ENCODE results near the gene RGMB. TPM values are rescaled to one million over a fixed set of nuclear protein-coding genes. Genes with fewer than 3 reads are reported as not detected.

Gene RGMB
- total RNA-seq, 2 donors from 2014 or later, result 60.2 to 71.6 TPM

- peak overlapping the region; percentile 79 for H3K4me3 Mint-ChIP-seq
Measured at GRCh38 chr5:98753507-98753906, 20.0 kb upstream of the RGMB start.

GRCh38 chr5:98755406-98755805 is 18.1 kb upstream of the RGMB start:
- peaks cover 12% of the 10 kb centered on the region for H3K9me3 ChIP-seq (ENCODE audit: control insufficient read depth, low read length)
- Mint-ChIP-seq H3K9me3 (peaks cover 19% of the 10 kb centered on the region), H3K4me1 (peaks cover 48% of the 10 kb centered on the region), H3K4me3 (no peak overlapping the region), H3K27ac (peak overlapping the region; percentile 74), H3K27me3 (ENCODE audit: insufficient read depth) (no peaks in the 10 kb centered on the region), H3K36me3 (ENCODE audit: low read depth) (peaks cover 12% of the 10 kb centered on the region)
- no peak overlapping the region for H3K27ac ChIP-seq (ENCODE audit: low read depth, low read length)
- no peaks in the 10 kb centered on the region for H3K27me3 ChIP-seq (ENCODE audit: control insufficient read depth, insufficient read depth, low read length, poor library complexity, severe bottlenecking)
- no peak for DNase-seq
- H3K36me3 ChIP-seq (ENCODE audit: control insufficient read depth, insufficient read depth, low read length), result no peaks in the 10 kb centered on the region
- H3K4me1 ChIP-seq (ENCODE audit: control insufficient read depth, insufficient read depth, low read length), result peaks cover 14% of the 10 kb centered on the region
- no peak for TF ChIP-seq CTCF (conservative IDR thresholded peaks at IDR 0.05)
- H3K9ac ChIP-seq (ENCODE audit: extremely low read depth, low read length, poor library complexity, severe bottlenecking), result no peak overlapping the region
- H3K4me3 ChIP-seq (ENCODE audit: low read length), result no peak overlapping the region
- WGBS, 2 experiments (ENCODE audit: insufficient coverage in 1 of 2, insufficient read length in 1 of 2), result 100% methylated on average over 2 of the region's 3 CpGs; no CpG with 5 or more reads in 1 of the 2 experiments

More at GRCh38 chr5:98753507-98753906, 20.0 kb upstream of the RGMB start:
- peaks cover 27% of the 10 kb centered on the region for H3K36me3 Mint-ChIP-seq (ENCODE audit: low read depth)
- peaks cover 57% of the 10 kb centered on the region for H3K4me1 Mint-ChIP-seq
- DNase-seq, result peak; percentile 93
- TF ChIP-seq CTCF (conservative IDR thresholded peaks at IDR 0.05), result no peak
- H3K9ac ChIP-seq (ENCODE audit: extremely low read depth, low read length, poor library complexity, severe bottlenecking), result peak overlapping the region; percentile 96
- H3K9me3 ChIP-seq (ENCODE audit: control insufficient read depth, low read length), result peaks cover 18% of the 10 kb centered on the region
- WGBS, 2 experiments (ENCODE audit: insufficient coverage in 1 of 2, insufficient read length in 1 of 2), result 58 to 88% methylated on average over 4 of the region's 4 CpGs
- H3K4me3 ChIP-seq (ENCODE audit: low read length), result peak overlapping the region; percentile 93
- H3K4me1 ChIP-seq (ENCODE audit: control insufficient read depth, insufficient read depth, low read length), result peaks cover 14% of the 10 kb centered on the region
- H3K9me3 Mint-ChIP-seq, result peaks cover 20% of the 10 kb centered on the region
- no peak overlapping the region for H3K27ac ChIP-seq (ENCODE audit: low read depth, low read length)
- no peaks in the 10 kb centered on the region for H3K27me3 Mint-ChIP-seq (ENCODE audit: insufficient read depth)
- H3K27me3 ChIP-seq (ENCODE audit: control insufficient read depth, insufficient read depth, low read length, poor library complexity, severe bottlenecking), result no peaks in the 10 kb centered on the region
- peaks cover 14% of the 10 kb centered on the region for H3K36me3 ChIP-seq (ENCODE audit: control insufficient read depth, insufficient read depth, low read length)
- H3K27ac Mint-ChIP-seq, result peak overlapping the region; percentile 99

- Histone ChIP-seq H3K27me3 (ENCODE audit: control insufficient read depth, insufficient read depth, low read length, poor library complexity, severe bottlenecking) (no peaks in the 10 kb centered on the region), H3K4me3 (ENCODE audit: low read length) (no peak overlapping the region), H3K4me1 (ENCODE audit: control insufficient read depth, insufficient read depth, low read length) (peaks cover 14% of the 10 kb centered on the region), H3K9me3 (ENCODE audit: control insufficient read depth, low read length) (peaks cover 22% of the 10 kb centered on the region), H3K27ac (ENCODE audit: low read depth, low read length) (no peak overlapping the region), H3K36me3 (ENCODE audit: control insufficient read depth, insufficient read depth, low read length) (no peaks in the 10 kb centered on the region), H3K9ac (ENCODE audit: extremely low read depth, low read length, poor library complexity, severe bottlenecking) (no peak overlapping the region)
- no peak for TF ChIP-seq CTCF (conservative IDR thresholded peaks at IDR 0.05)
- Mint-ChIP-seq H3K27me3 (ENCODE audit: insufficient read depth) (no peaks in the 10 kb centered on the region), H3K4me1 (peaks cover 36% of the 10 kb centered on the region), H3K36me3 (ENCODE audit: low read depth) (peaks cover 15% of the 10 kb centered on the region), H3K4me3 (no peak overlapping the region), H3K27ac (no peak overlapping the region), H3K9me3 (peaks cover 26% of the 10 kb centered on the region)
- 85 to 100% methylated on average over 1 to 2 of the region's 2 CpGs for WGBS, 2 experiments (ENCODE audit: insufficient coverage in 1 of 2, insufficient read length in 1 of 2)
- DNase-seq, result no peak
Measured at GRCh38 chr5:98757978-98758377, 15.5 kb upstream of the RGMB start.
